Measurements from ENCODE around the gene SPHK2.

DNA sequence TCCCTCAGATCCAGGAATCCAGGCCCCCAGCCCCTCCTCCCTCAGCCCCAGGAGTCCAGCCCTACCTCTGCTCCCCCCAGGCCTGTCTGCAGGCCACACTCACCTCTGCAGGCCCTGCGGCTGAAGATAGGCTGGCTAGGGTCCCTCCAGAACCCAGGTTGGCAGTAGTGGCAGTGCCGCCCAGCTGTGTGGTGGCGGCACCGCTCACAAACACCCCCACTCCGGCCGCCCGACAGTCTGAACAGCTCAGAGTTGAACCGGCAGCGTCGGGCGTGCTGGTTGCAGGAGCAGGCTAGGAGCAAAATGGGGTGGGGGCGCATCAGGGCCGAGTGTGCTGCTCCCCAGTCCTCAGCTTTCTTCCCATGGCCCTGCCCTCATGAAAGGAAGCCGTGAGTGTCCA is 45.2 kb downstream of the SPHK2 start:
- TF ChIP-seq, protein P1, sequence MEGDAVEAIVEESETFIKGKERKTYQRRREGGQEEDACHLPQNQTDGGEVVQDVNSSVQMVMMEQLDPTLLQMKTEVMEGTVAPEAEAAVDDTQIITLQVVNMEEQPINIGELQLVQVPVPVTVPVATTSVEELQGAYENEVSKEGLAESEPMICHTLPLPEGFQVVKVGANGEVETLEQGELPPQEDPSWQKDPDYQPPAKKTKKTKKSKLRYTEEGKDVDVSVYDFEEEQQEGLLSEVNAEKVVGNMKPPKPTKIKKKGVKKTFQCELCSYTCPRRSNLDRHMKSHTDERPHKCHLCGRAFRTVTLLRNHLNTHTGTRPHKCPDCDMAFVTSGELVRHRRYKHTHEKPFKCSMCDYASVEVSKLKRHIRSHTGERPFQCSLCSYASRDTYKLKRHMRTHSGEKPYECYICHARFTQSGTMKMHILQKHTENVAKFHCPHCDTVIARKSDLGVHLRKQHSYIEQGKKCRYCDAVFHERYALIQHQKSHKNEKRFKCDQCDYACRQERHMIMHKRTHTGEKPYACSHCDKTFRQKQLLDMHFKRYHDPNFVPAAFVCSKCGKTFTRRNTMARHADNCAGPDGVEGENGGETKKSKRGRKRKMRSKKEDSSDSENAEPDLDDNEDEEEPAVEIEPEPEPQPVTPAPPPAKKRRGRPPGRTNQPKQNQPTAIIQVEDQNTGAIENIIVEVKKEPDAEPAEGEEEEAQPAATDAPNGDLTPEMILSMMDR (conservative IDR thresholded peaks at IDR 0.05; ENCODE audit: low read depth in 2 of 2): no peak
- TF ChIP-seq EZH2phosphoT487 (IDR thresholded peaks at IDR 0.05; ENCODE audit: unreplicated experiment): no peak

Data from GM23338 (cell line).